ENCODE results near the gene GALK2.
A peak's percentile ranks its signal among the peaks of the same experiment; 100 is the strongest.
"Not testable (repeated sequence)": the region's sequence is repeated elsewhere in the genome, so short reads cannot be mapped to it uniquely, and the experiment has no call there.

The GALK2 gene

DNA sequence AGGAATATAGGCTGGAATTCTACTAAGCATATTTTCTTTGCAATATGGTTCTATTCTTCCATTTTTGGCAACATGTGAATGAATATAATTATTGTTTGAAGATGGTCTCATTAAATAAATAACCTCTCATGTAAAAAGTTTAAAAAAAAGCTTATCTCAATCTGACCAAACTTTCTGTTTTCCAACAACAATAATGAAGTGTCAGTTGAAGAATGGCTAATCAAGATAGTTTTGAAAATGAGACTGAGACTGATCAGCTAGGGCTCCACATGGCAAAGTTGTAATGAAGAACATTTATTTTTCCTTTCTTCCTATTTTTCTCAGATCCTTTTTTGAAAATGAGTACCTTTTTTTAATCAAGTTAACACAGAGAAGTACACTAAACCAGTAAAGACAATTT is 117.4 kb downstream of the GALK2 start:
- peak; percentile 10 for DNase-seq

DNA sequence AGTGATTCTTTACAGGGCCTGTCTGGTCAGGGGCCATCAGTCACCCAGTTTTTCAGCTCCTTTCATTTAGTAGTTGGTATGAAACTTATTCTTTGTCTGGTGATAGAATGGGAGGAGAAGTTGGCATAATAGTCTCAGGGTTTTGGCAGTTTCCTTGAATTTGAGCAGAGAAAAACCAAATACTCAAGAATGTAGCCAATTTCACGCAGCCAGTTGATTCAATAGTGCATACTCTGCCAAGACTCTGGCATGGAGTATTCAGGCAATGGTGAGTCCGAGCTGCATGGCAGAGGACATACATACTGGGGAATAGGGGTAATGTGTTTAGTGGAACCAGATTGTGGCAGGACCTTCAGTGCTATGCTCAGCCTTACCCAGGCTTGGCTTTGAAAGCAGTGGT is 118.3 kb downstream of the GALK2 start:
- no peak for DNase-seq

DNA sequence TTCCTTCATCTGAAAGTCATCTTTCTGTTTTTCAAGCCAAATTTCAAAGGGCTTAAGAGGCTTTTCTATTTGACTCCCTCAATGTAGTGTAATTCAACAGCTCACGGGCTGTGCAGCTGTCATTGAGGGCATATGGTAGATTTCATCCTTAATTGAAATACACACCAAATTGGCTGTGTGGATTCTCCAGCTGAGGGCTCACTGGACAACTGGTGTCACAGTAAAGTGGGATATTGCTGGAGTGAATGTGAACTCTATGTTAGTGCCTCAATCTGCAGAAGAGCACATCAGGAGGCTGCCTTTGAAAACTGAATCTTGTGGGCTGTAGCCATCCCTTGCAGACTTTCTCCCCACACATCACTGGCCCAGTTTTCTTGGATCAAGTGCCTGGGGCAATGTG is 120.1 kb downstream of the GALK2 start:
- no peak for DNase-seq

DNA sequence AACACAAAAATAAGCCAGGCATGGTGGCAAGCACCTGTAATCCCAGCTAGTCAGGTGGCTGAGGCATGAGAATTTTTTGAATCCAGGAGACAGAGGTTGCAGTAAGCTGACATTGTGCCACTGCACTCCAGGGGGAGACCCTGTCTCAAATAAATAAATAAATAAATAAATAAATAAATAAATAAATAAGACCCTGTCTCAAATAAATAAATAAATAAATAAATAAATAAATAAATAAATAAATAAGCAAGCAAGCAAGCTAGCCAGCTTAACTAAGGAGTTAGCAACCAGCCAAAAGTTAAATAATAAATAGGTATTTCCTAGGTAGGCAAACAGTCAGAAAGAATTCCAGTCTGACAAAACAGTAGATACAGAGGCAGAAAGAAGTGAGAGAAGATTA is 123.9 kb downstream of the GALK2 start:
- DNase-seq = no peak

DNA sequence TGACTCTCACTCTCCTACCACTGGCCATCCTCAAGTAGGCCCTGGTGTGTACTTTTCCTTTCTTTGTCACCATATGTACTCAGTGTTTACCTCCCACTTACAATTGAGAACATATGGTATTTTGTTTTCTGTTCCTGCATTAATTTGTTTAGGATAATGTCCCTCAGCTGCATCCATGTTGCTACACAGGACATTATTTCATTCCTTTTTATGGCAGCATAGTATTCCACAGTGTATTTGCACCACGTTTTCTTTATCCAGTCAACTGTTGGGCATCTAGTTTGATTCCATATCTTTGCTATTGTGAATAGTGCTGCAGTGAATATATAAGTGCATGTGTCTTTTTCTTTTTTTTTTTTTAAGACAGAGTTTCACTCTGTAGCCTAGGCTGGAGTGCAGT is 126.2 kb downstream of the GALK2 start:
- no peak for DNase-seq

DNA sequence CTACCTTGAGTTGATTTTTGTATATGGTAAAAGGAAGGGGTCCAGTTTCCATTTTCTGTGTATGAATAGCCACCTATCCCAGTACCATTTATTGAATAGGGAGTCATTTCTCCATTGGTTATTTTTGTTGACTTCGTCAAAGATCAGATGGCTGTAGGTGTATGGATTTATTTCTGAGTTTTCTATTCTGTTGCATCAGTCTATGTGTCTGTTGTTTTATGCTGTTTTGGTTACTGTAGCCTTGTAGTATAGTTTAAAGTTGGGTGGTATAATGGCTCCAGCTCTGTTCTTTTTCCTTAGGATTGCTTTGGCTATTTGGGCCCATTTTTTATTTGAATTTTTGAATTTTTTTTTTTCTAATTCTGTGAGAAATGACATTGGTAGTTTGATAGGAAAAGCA is 127.5 kb downstream of the GALK2 start:
- DNase-seq = no peak

DNA sequence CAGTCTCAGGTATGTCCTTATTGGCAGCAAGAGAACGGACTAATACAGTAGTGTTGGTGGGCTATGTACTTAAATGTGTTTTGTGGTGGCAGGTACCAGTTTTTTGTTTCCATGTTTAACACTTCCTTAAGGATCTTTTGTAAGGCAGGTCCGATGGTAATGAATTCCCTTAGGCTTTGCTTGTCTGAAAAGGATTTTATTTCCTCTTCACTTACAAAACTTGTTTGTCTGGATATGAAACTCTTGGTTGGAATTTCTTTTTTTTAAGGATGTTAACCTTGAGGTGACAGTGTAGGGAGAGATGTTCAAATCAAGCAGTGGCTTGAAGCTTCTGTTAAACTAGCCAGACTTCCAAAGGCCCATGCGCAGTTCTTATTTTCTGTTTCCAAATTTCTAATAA is 130.8 kb downstream of the GALK2 start:
- DNase-seq = no peak

DNA sequence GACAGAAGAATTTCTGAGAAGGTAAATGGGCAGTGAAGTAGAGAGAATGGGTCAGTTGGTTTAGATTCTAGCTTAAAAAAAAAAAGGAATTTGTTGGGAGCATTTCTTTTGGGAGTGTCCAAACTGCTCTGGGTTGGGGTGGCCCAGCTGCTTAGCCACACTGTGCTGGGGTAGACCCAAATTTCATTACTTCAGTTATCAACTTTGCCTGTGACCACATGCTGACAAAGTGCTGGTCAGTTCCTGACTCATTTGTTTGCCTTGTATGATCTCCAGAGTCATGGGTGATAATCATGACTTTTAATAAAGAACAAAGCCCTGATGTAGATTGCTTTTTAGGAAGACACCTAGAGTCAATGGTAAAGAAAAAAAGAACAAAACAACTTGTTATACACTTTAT is 131.5 kb downstream of the GALK2 start:
- no peak for DNase-seq

DNA sequence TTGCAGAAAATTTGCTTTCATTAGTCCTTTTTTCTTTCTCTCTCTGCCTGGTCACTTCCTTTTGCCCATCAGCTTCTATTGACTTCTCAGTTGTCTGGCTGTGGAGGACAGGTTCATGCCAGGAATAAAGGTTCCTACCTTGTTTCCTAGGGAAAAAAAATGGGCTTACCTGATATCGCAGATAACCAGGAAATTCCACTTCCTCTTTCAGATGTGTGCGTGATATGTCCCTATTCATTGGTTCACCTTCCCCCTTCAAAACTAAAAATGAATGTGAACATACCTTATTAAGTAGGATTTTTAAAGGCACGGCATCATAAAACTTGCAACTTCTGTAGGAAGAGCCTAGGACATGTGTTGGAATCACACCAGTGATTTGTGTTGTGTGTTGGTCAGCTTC is 133.0 kb downstream of the GALK2 start:
- no peak for DNase-seq

DNA sequence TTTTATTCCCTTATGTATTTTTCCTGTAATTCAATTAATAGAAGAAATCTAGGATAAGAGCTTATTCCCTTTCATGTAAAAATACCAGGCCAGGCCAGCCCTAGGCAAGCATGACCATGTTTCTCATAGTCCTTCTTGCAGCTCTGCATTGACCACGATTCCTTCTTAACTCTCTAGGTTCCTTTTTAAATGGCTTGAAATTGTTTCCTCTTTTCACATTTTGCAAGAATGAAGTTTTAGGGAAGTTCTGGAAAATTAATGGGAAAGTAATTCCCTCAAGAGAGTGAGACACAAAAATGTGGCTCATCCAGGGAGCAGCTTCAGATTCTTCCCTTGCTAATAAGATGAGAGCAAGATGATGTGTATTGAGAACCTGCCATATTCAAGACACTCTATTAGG is 136.5 kb downstream of the GALK2 start:
- DNase-seq = no peak

DNA sequence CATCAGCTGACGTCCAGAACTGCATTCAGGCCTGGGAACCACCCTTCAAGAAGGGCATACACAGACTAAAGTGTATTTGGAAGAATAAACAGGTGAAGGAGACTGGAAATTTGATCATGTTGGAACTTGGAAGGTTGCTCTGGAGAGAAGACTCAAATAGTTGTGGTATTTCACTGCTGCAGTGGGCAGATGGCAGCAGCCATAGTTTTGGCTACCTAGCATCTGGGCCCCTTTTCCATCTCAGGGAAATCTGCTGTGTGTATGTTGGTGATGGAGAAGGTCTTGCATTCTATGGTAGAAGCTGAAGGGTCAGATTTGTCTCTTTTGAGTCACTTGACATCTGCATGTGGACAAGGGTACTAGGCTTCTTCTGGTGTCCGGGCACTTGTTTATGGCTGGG is 138.6 kb downstream of the GALK2 start:
- DNase-seq = no peak

DNA sequence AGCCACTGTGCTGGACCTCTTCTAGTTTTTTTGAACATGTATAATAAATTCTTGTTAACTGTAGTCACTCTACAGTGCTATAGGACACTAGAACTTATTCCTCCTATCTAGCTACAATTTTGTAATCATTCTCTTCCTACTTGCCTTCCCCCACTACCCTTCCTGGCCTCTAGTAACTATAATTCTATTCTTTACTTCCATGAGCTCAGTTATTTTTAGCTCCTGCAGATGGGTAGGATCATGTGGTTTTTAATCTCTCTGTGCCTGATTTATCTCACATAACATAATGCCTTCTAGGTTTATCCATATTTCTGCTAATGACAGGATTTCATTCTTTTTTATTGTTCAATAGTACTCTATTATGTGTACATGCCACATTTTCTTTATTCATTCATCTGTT is 139.8 kb downstream of the GALK2 start:
- DNase-seq = peak; percentile 40

DNA sequence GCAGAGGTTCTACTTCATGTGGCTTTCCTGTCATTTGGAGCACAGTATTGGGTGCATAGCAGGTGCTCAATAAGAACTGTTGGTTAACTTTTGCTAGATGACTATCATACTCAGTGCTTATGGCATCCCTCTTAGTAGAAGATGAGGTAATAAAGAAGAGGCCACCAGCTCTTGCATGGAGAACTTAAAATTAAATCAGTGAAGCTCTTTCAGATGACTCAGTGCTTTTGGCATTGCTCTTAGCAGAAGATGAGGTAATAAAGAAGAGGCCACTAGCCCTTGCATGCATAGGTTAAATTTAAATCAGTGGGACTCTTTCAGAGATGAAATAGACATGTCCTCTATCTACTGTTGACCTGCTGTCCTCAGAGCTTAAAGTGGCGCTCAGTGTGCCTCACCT is 143.6 kb downstream of the GALK2 start:
- DNase-seq = peak; percentile 14

DNA sequence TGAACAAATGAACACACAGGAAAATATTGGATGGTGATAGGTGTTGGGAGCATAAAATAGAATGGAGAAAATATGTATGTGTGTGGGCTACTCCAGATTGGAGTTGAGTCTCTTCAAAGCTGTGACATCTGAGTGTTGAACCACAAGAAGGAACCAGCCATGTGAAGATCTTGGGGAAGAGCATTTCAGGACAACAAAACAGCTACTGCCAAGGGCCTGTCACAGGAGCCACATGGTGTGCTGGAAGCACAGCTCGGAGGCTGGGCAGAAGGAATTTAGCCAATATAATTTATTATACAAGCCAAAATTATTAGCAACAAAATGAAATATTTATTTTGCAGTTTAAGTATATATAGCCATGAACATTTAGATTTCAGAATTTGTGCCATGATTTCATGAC is 144.7 kb downstream of the GALK2 start:
- no peak for DNase-seq

DNA sequence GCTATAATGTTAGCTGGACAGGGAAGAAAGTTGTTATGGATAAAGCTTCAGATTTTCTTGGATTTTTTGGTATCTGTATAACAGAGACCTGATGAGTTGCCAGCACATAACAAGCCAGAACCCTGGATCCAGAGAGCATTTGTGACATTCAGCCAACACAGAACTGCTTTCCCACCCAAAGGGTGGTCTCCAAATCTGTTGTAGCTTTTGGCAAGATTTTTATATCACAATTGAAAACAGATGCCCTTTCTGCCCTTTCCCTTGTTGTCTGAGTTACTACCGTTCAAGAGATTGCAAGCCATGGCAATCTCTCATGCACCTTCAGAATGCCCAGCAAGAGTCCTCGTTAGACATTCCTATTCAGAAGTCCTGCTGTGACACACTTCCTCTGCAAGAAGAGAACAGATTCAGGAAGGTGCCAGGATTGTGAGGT is 145.4 kb downstream of the GALK2 start:
- DNase-seq = no peak

DNA sequence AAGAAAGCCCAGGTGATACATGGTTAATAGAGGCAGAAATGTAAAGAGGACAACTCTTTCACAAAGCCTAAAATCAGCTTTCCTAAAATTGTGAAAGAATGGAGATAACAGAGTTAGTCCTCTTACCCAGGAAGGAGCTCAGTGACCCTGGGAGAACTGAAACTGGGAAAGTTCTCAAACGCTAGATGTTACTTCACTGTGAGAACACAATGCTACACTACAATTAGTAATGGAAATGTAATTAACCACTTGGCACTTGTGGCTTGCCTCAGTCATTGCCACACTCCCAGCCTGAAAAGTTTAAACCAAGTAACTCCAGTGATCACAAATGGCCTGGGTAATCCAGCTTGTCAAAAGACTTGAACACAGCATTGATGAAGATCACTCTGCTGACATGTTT is 150.3 kb downstream of the GALK2 start:
- DNase-seq = no peak

DNA sequence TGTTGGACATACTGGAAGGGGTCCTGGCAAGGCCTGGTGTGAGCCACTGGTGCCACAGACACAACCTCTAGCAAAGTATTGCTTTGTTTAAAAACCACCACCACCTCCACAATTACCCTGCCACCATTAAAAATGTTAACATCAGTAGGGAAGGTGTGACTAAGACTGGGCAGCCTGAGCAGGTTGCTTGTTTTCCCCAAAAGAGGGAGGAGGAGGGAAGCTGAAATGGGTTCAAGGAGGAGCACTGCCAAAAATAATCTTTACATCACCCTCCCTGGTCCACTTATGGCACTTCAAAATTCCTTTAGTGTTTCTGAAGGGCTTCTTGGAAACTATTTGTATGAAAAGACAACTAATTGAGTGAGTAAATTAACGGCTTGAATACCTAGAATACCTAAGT is 153.2 kb downstream of the GALK2 start:
- no peak for DNase-seq

DNA sequence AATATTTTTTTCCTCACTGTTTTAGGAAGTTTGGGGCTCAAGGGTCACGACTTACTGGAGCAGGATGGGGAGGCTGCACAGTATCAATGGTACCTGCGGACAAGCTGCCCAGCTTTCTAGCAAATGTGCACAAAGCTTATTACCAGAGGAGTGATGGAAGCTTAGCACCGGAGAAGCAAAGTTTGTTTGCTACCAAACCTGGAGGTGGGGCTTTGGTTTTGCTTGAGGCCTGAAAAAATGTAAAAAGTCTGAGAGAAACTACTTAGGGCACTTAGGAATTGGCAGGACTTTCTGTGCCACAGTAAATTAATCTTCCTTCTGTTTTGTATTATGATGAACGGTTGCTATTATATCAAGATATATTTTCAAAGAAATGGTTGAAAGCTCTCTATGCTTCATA is 157.9 kb downstream of the GALK2 start:
- no peak for DNase-seq

DNA sequence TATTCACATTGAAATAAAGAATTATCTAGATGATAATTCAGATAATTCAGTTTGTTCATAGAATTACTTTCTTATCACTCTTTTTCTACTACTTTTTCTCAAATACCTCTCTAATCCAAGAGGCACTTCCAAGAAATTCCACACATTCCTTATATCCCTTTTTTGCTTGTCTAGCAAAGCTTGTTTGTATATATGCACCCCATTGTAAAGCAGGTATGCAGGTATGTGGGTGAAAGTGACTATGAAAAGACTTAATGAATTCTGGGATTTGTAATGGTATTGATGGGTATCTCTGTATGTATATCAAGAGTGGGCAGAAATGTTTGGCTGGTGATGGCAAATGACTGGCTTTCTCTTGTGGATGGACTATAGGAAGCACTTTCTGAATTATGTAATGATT is 158.9 kb downstream of the GALK2 start:
- DNase-seq = no peak

DNA sequence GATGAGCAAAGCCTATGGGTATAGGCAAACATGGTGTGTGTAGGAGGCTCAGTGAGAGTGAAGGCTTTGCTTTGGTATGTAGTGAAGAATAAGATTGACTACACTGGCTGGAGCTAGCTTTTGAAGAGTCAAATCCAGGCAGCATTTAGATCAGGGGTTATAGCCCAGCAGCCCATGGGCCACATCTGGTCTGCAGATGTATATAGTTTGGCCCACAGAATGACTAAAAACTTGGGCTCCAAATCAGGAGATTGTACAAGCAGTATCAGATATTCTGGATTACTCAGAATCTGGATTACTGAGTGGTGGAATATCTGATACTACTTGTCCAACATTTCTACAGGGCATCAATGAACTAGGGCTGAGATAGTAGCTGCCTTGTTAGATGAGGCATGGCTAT is 160.1 kb downstream of the GALK2 start:
- DNase-seq = no peak

DNA sequence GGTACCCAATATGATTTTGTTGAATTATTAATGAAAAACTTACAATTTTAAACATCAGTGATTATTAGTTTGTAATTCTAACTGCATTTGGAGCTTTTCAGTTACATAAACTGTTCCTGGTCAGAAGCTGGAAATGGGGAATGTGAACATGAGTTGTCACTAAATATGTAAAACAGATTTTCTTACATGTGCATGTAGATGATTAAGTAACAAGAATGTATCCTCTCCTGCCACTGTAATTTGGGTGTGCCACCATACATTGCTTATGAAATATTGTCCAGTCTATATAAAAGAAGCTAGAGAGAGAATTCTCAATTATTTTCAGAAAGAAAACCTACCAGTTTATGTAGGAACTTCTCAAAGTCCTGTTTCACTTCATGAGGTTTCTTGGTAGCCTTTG is 161.4 kb downstream of the GALK2 start:
- no peak for DNase-seq

DNA sequence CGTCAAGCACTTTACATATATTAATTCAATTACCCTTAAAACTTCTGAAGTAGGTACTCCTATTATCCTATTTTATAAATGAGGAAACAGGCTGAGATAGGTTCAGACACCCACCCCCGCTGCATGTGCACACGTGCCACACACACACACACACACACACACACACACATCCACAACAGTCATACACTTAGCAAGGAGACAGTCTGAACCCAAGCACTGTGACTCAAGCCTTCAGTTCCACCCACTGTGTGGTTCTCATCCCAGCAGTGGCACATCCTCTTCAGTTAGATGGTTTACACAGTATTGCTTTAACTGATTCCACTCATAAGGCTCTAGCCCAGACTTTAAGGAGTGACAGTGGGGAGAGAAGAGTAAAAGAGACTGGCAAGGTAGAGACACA is 161.9 kb downstream of the GALK2 start:
- no peak for DNase-seq

DNA sequence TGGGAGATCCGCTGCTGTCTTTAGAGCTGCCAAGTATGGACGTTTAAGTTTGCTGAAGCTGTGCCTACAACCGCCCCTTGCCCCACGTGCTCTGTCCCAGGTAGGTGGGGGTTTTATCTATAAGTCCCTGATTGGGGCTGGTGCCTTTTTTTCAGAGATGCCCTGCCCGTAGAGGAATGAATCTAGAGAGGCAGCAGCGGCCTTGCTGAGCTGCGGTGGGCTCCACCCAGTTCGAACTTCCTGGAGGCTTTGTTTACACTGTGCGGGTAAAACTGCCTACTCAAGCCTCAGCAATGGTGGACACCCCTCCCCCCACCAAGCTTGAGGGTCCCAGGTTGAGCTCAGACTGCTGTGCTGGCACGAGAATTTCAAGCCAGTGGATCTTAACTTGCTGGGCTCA is 169.6 kb downstream of the GALK2 start:
- DNase-seq = no peak

DNA sequence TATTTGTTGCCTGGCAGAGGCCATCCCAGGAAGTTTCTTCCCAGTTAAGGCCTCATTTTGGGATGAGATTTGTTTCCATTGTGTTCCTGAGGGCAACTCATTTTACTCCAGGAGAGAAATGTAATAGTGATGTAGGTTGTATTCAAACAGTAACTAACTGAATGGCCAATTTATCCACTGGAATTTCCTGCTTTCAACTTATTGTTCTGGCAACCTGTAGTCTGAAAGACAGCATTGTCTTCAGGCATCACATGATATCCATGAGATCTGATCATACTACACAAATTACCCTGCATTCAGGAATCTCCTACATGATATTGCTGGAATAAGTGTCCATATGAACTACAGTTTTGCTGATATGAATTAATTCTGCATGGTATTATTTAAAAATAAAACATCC is 173.5 kb downstream of the GALK2 start:
- no peak for DNase-seq

DNA sequence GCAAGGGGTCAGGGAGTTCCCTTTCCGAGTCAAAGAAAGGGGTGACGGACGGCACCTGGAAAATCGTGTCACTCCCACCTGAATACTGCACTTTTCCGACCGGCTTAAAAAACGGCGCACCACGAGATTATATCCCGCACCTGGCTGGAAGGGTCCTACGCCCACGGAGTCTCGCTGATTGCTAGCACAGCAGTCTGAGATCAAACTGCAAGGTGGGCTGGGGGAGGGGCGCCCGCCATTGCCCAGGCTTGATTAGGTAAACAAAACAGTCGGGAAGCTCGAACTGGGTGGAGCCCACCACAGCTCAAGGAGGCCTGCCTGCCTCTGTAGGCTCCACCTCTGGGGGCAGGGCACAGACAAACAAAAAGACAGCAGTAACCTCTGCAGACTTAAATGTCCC is 184.4 kb downstream of the GALK2 start:
- not testable (repeated sequence) for DNase-seq

DNA sequence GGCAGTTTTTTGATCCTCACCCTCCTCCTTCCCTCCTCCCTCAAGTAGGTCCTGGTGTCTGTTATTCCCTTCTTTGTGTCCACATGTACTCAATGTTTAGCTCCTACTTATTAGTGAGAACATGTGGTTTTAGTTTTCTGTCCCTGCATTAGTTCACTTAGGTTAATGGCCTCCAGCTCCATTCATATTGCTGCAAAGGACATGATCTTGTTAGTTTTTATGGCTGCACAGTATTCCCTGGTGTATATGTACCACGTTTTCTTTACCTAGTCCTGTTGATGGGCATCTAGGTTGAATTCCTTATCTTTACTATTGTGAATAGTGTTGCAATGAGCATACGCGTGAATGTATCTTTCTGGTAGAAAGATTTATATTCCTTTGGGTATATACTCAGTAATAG is 191.3 kb downstream of the GALK2 start:
- DNase-seq = no peak

All from OCI-M1 (cell line).